ENCODE data around the gene TRAK1.

Gene TRAK1

DNA sequence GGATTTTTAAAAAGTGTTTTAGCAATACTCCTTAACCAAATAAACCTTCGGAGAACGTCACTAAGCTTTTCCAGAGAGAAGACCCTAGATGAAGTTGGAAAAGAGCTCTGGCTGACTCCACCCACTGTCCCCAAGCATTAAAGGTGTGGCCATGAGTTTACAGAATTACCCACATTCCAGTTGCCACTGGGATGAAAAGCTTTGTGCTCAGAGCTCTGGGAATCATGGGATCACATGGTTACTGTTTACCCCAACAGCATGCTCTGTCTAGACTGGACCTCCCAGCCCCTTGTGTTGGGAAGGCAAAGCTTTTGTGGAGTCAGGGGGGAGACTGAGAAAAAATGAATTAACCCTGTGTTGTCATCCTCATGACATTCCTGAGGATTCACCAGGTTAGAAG is 119.6 kb downstream of the TRAK1 start:
- no peak for DNase-seq (ENCODE audit: low spot score)

DNA sequence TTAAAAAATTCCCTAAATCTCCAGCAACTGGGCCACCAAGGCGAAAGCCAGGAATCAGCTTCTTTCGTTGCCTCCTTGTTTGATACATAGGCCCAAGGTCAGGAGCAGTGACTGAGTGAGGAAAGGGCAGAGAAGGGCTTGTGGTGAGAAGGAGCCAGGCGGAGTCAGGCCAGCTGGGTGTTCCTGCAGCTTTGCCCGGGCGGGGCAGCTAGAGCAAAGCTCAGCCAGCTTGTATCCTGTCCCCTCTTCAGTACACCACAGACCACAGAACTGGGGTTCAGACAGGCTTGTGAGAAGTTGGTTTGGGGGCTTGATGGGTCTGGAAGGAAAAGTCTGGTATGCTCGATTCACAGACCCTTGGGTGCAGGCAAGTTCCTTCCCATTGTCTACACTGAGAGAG is 122.3 kb downstream of the TRAK1 start:
- no peak for DNase-seq (ENCODE audit: low spot score)

DNA sequence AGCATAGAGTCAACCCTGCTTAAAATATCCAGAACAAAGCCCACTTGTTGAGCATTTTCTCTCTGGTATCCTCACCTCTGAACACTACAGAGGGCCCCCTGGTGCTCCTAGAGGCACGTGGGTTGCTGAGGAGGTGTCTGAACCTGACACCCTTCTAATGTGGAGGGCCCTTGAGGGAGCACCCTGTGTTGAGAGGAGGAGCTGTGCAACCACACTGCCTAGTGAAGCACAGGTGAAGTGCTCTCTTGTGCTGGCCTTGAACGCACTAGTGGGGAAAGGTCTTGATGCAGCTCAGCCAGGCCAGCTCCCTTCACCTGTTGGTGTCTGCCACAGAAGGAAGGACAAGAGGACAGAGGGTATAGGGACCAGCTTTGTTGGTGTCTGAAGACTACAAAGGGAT is 122.9 kb downstream of the TRAK1 start:
- no peak for DNase-seq (ENCODE audit: low spot score)

- DNase-seq (ENCODE audit: low spot score), result no peak
Observed at GRCh38 chr3:42214565-42215283, 123.6 kb downstream of the TRAK1 start.

DNA sequence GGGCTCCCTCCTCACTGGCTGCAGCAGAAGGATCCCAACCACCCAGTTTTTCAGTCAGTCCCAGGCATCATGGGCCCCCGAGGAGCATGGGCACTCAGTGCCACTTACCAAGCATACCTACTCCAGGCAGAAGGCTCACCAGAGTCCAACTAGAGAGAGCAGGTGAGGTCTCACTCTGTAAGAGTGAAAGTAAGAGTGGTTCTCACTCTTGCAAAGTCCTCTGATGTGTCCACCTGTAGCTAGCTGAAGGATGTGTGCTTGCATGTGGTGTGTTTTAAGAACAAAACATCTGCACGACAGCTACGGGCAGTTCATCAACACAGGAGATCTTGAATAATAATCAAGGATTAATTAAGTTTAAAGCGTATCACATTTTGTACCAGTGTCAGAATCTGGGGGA is 125.1 kb downstream of the TRAK1 start:
- DNase-seq (ENCODE audit: low spot score), result no peak

DNA sequence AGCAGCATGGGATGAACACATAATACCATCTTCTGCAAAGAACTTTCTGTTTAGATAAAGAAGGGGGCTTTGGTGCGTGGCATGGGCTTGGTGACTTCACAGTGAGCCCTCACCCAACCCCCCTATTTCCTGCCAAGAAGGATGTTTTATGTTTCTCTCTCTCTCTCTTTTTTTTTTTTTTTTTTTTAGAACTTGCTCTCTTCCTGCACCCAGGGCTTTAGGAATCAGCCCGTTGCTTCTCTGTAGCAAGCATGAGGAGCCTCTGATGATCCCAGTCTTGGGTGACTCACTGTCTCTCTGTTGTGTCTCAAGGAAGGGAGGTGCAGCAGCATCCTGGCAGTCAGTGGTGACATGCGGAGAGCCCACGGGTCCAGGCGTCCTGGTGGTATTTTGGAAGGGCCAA is 125.8 kb downstream of the TRAK1 start:
- DNase-seq (ENCODE audit: low spot score), result no peak

DNA sequence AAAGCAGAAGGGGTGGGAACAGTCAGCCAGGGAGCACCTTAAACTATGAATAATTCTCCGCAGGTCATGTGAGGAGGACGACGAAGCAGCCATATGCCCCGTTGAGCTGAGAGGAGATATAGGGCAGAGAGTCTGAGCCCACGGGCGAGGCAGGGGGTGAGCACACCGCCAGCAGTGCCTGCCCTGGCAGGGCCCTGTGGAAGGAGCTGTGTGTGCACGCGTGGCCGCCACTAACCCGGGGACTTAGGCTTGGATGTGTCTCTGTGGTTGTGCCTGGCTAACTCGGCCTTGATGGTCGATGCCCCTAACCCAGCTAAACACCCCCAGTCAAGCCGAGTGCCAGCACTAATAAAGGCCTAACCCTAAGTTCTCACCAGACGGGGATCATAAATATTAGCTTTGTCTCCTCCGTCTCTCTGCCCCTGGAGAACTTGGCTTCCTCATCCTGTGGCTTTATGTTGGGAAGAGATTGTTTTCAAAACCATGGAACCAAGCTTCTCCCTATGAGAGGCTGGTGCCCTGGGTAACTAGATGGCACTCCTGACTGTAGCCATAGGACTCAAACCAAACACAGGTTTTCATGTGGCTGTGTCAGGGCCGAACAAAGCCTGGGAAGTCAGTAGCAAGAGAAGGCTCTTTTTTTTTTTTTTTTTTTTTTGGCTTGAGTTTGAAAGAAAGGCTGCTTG is 129.4 kb downstream of the TRAK1 start:
- DNase-seq (ENCODE audit: low spot score), result no peak

- DNase-seq (ENCODE audit: low spot score), result no peak
Observed at GRCh38 chr3:42222942-42223693, 132.0 kb downstream of the TRAK1 start.

GRCh38 chr3:42224178-42224577 is 133.0 kb downstream of the TRAK1 start:
- DNase-seq (ENCODE audit: low spot score), result no peak

DNA sequence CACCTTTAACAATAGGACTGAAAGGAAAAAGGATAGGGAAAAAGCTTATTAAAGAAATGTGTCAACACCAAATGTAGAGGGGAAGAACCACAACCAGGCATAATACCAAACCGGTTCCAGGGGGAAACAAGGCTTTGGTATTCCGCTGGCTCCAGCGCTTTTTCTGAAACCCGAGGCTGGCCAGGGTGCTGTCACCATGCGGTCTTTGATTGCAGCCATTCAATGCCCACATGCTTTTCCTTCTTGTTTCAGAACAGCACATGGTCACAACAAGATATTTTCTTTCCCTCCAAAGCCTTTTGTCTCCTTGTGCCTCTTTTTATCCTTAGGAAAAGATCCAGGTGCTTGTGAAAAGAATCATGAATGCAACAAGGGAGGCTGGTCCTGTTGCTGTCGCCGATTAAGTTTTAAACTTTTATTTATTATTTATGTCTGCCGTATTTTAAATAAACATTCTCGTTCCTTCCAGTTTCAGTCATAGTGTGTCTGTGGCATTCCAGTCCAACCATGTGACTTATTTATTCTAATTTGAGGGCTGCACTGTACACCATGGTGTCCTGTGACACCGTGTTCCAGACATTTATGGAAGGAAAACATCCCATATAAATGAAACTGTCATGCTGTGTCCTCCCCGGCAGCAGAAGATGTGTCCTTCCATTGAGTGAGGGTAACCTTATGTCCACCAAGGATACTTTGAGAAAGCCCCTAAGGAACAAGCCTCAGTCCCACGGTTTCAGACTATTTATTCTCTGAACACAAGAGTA is 133.7 kb downstream of the TRAK1 start:
- DNase-seq (ENCODE audit: low spot score), result no peak

- DNase-seq (ENCODE audit: low spot score), result no peak
Observed at GRCh38 chr3:42225486-42226363, 134.6 kb downstream of the TRAK1 start.

- no peak for DNase-seq (ENCODE audit: low spot score)
Observed at GRCh38 chr3:42226470-42227425, 135.6 kb downstream of the TRAK1 start.

GRCh38 chr3:42228796-42229195 is 137.6 kb downstream of the TRAK1 start:
- DNase-seq (ENCODE audit: low spot score), result no peak

- DNase-seq (ENCODE audit: low spot score), result no peak
Observed at GRCh38 chr3:42229266-42229941, 138.2 kb downstream of the TRAK1 start.

GRCh38 chr3:42229942-42230688 is 139.0 kb downstream of the TRAK1 start:
- no peak for DNase-seq (ENCODE audit: low spot score)

- DNase-seq (ENCODE audit: low spot score), result no peak
Observed at GRCh38 chr3:42230860-42231259, 139.7 kb downstream of the TRAK1 start.

GRCh38 chr3:42235532-42235931 is 144.4 kb downstream of the TRAK1 start:
- no peak for DNase-seq (ENCODE audit: low spot score)

- no peak for DNase-seq (ENCODE audit: low spot score)
Observed at GRCh38 chr3:42236611-42237010, 145.5 kb downstream of the TRAK1 start.

DNA sequence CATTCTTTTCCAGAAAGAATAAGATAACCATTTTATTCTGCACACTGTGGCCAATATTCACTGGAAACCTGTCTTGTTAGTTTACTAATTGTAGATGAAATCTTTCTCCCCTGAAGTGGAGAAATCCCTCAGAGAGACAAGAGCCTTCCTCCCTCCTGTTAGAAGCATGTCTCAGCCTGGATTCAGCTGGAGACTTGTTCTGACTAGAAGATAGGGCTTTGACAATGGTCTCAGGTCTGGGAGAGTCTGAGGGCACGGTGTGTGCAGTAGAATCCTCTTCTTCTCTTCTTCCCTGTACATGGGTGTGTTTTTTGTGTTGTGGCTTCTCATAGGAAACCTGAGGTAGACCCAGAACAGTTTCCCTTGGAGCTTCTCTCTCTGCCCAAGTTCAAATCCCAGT is 154.9 kb downstream of the TRAK1 start:
- no peak for DNase-seq (ENCODE audit: low spot score)

All from hematopoietic multipotent progenitor cell treated with erythropoietin and hydrocortisone succinate and interleukin-3 and kit ligand, for 15 days (in vitro differentiated cells).